GM12891 (cell line): Measurements from ENCODE around the gene METTL24.

ENCODE experiments used
- POLR2A ChIP-seq: IDR thresholded peaks from 2 replicates; pipeline ENCODE4 v1.6.1; 2011; ENCODE audit warnings: low read depth, low read length, control low read depth
- POLR2AphosphoS5 ChIP-seq: IDR thresholded peaks from 2 replicates; pipeline ENCODE4 v1.6.1; 2011; ENCODE audit warnings: low read depth, low read length, control low read depth
- TAF1 ChIP-seq: IDR thresholded peaks from 2 replicates; pipeline ENCODE4 v1.6.1; 2011; ENCODE audit warnings: low read depth, low read length, control low read depth

- no peak for TF ChIP-seq POLR2A
- no peak for TF ChIP-seq POLR2AphosphoS5
- no peak for TF ChIP-seq TAF1
Measured at GRCh38 chr6:110394409-110394808, 36.3 kb upstream of the METTL24 start.
